H9 (cell line): ENCODE measurements around the gene CRHR2. TPM values are rescaled to one million over a fixed set of nuclear protein-coding genes. Genes with fewer than 3 reads are reported as not detected.

ENCODE experiments used
- DNase-seq: peaks from one replicate; pipeline ENCODE4 v3.0.0-alpha.2; 2017
- H2AFZ ChIP-seq: one replicate; pipeline ENCODE4 v1.6.1; 2013; ENCODE audit warnings: mild to moderate bottlenecking, low read length, control low read depth, moderate library complexity
- H2AK5ac ChIP-seq: 2 replicates; pipeline ENCODE4 v1.6.1; 2013; ENCODE audit warnings: low read length, control low read depth, mixed read lengths; ENCODE audit not compliant: insufficient read length
- H2BK120ac ChIP-seq: one replicate; pipeline ENCODE4 v1.6.1; 2013; ENCODE audit warnings: low read depth, mild to moderate bottlenecking, low read length, control low read depth, inconsistent platforms; ENCODE audit not compliant: poor library complexity, severe bottlenecking
- H2BK12ac ChIP-seq: 2 replicates; pipeline ENCODE4 v1.6.1; 2013; ENCODE audit warnings: low read length, control low read depth, mixed read lengths, low read depth; ENCODE audit not compliant: insufficient read length
- H2BK15ac ChIP-seq: 2 replicates; pipeline ENCODE4 v1.6.1; 2013; ENCODE audit warnings: low read depth, low read length, control low read depth
- H2BK20ac ChIP-seq: one replicate; pipeline ENCODE4 v1.6.1; 2013; ENCODE audit warnings: low read depth, mild to moderate bottlenecking, low read length, control low read depth, inconsistent platforms; ENCODE audit not compliant: poor library complexity, severe bottlenecking
- H2BK5ac ChIP-seq: 2 replicates; pipeline ENCODE4 v1.6.1; 2013; ENCODE audit warnings: low read length, control low read depth, mixed read lengths; ENCODE audit not compliant: insufficient read length
- H3K14ac ChIP-seq: 2 replicates; pipeline ENCODE4 v1.6.1; 2013; ENCODE audit warnings: low read length, control low read depth; ENCODE audit not compliant: insufficient read depth
- H3K18ac ChIP-seq: 2 replicates; pipeline ENCODE4 v1.6.1; 2013; ENCODE audit warnings: low read depth, mild to moderate bottlenecking, mixed read lengths, low read length, control low read depth; ENCODE audit not compliant: insufficient read length
- H3K23ac ChIP-seq: 2 replicates; pipeline ENCODE4 v1.6.1; 2013; ENCODE audit warnings: low read length, control low read depth, mixed read lengths, low read depth; ENCODE audit not compliant: insufficient read length
- H3K23me2 ChIP-seq: 2 replicates; pipeline ENCODE4 v1.6.1; 2013; ENCODE audit warnings: low read depth, mild to moderate bottlenecking, mixed read lengths, low read length, control low read depth; ENCODE audit not compliant: insufficient read length, poor library complexity, severe bottlenecking
- H3K27ac ChIP-seq: 2 replicates; pipeline ENCODE4 v1.5.1; 2013; ENCODE audit warnings: low read length, control low read depth, mixed read lengths, low read depth; ENCODE audit not compliant: insufficient read length
- H3K27me3 ChIP-seq: 2 replicates; pipeline ENCODE4 v1.6.1; 2013; ENCODE audit warnings: low read length, control low read depth, inconsistent platforms; ENCODE audit not compliant: insufficient read depth
- H3K4ac ChIP-seq: 2 replicates; pipeline ENCODE4 v1.6.1; 2013; ENCODE audit warnings: low read depth, mild to moderate bottlenecking, control low read depth, inconsistent platforms, low read length, moderate library complexity
- H3K4me1 ChIP-seq: 2 replicates; pipeline ENCODE4 v1.6.1; 2013; ENCODE audit warnings: low read length, control low read depth, inconsistent platforms; ENCODE audit not compliant: insufficient read depth
- H3K4me2 ChIP-seq: 2 replicates; pipeline ENCODE4 v1.6.1; 2013; ENCODE audit warnings: low read length, control low read depth, mixed read lengths; ENCODE audit not compliant: insufficient read length, insufficient read depth
- H3K56ac ChIP-seq: 2 replicates; pipeline ENCODE4 v1.6.1; 2013; ENCODE audit warnings: low read depth, mild to moderate bottlenecking, mixed read lengths, low read length, control low read depth; ENCODE audit not compliant: insufficient read length
- H3K79me1 ChIP-seq: 2 replicates; pipeline ENCODE4 v1.6.1; 2013; ENCODE audit warnings: low read depth, mild to moderate bottlenecking, moderate library complexity, low read length, control low read depth, inconsistent platforms; ENCODE audit not compliant: insufficient read depth, poor library complexity, severe bottlenecking
- H3K79me2 ChIP-seq: 2 replicates; pipeline ENCODE4 v1.6.1; 2013; ENCODE audit warnings: low read length, control low read depth, inconsistent platforms; ENCODE audit not compliant: insufficient read depth
- H3K9ac ChIP-seq: 2 replicates; pipeline ENCODE4 v1.6.1; 2013; ENCODE audit warnings: low read length, control low read depth, mixed read lengths; ENCODE audit not compliant: insufficient read length; ENCODE audit errors: extremely low read depth
- H3K9me3 ChIP-seq: one replicate; pipeline ENCODE4 v1.6.1; 2013; ENCODE audit warnings: low read depth, low read length, inconsistent platforms; ENCODE audit not compliant: control insufficient read depth
- H3T11ph ChIP-seq: one replicate; pipeline ENCODE4 v1.6.1; 2013; ENCODE audit warnings: mild to moderate bottlenecking, low read length, control low read depth, inconsistent platforms
- H4K20me1 ChIP-seq: one replicate; pipeline ENCODE4 v1.6.1; 2013; ENCODE audit not compliant: control insufficient read depth, insufficient read length, insufficient read depth
- H4K5ac ChIP-seq: 2 replicates; pipeline ENCODE4 v1.6.1; 2013; ENCODE audit warnings: low read depth, mild to moderate bottlenecking, mixed read lengths, low read length, control low read depth; ENCODE audit not compliant: insufficient read length
- H4K8ac ChIP-seq: replicated peaks from 2 replicates; pipeline ENCODE4 v1.6.1; 2013; ENCODE audit warnings: low read length, control low read depth, mixed read lengths, low read depth; ENCODE audit not compliant: insufficient read length
- H4K91ac ChIP-seq: 2 replicates; pipeline ENCODE4 v1.6.1; 2013; ENCODE audit warnings: low read depth, mild to moderate bottlenecking, moderate library complexity, mixed read lengths, low read length, control low read depth; ENCODE audit not compliant: insufficient read length
- H3K27ac Mint-ChIP-seq, 3 experiments: 2 replicates in 2 of 3; 3 replicates in 1 of 3; pipeline ENCODE4 v1.8.0; 2020 to 2021; ENCODE audit warnings: mixed read lengths in 3 of 3, mild to moderate bottlenecking in 1 of 3, moderate library complexity in 1 of 3
- H3K27me3 Mint-ChIP-seq: 2 replicates; pipeline ENCODE4 v1.8.0; 2021; ENCODE audit warnings: low read depth, mild to moderate bottlenecking, moderate library complexity, mixed read lengths
- H3K36me3 Mint-ChIP-seq, 3 experiments: 2 replicates in 2 of 3; 3 replicates in 1 of 3; pipeline ENCODE4 v1.8.0; 2020 to 2021; ENCODE audit warnings: low read depth in 3 of 3, mixed read lengths in 3 of 3; ENCODE audit not compliant: insufficient read depth in 1 of 3
- H3K4me1 Mint-ChIP-seq, 2 experiments: 2 replicates each; pipeline ENCODE4 v1.8.0; 2020; ENCODE audit warnings: mixed read lengths in 2 of 2
- H3K4me3 Mint-ChIP-seq, 2 experiments: 2 replicates in 1 of 2; 3 replicates in 1 of 2; pipeline ENCODE4 v1.8.0; 2020 to 2021; ENCODE audit warnings: mild to moderate bottlenecking in 2 of 2, mixed read lengths in 2 of 2, moderate library complexity in 1 of 2
- H3K9me3 Mint-ChIP-seq, 2 experiments: 2 replicates in 1 of 2; 3 replicates in 1 of 2; pipeline ENCODE4 v1.8.0; 2020; ENCODE audit warnings: mild to moderate bottlenecking in 2 of 2, mixed read lengths in 2 of 2, moderate library complexity in 1 of 2
- CTCF ChIP-seq: fragments of 200-600 bp; sonication (generic); conservative IDR thresholded peaks from 3 replicates; pipeline ENCODE4 v1.8.0; 2021; ENCODE audit warnings: antibody characterized with exemption, mild to moderate bottlenecking
- WGBS: extraction: QIAGEN DNeasy Blood & Tissue Kit; methylation state at CpG from one replicate; pipeline ENCODE4 v1.1.7; 2013; ENCODE audit warnings: missing lambda C conversion rate, low lambda C conversion rate, mixed read lengths; ENCODE audit not compliant: insufficient read length; ENCODE audit errors: extremely low coverage; 5-methylcytosine and 5-hydroxymethylcytosine counted together
- total RNA-seq: library from RNA; stranded (reverse); gene quantifications from 2 replicates; pipeline ENCODE4 v1.2.1, GENCODE V29; 2021

CRHR2 gene
- total RNA-seq, 1 experiment from 2014 or later: 0.07 TPM

DNA sequence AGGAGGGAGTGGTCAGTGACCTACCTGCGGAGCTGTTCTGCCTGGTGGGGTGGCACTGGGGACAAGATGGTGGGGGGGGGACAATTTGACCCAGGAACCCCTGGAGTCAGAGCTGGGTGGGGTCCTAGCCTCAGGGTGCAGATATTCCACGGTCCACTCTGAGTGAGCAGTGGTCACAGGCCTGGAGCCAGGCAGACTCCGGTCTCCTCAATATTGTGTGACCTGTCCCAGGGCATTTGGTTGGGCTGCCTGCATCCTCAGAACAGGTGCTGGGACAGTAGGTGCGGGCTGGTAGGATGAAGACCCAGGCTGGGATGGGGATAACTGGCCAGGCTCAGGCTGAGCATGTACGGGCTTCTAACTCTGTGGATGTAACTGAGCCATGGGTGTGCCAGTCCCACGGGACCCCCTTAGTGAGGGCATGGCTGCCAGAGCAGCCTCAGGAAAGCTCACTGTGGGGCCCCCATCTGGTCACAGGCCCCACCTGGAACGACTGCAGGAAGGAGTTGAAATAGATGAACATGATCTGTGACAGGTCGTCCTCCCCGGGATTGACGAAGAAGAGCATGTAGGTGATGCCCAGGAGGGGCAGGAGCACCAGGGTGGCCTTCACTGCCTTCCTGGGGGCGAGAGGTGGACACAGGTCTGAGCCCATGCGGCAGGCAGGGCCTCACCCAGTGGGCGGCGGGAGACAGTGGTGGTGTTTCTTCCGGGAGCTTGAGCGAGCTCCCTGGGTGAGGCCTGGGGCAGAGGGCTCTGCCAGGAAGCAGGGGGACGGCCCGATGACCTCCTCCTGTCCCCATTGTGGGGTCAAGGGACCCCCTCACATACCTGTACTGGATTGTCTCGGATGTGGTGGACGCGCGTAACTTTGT, 26.9 kb downstream of the CRHR2 start:
- H2BK120ac ChIP-seq: no peak overlapping the region
- WGBS: no CpG with 5 or more reads among the region's 22 CpGs
- no peak overlapping the region for H3K18ac ChIP-seq
- H3K4me1 ChIP-seq: no peaks in the 10 kb centered on the region
- H2AFZ ChIP-seq: no peak overlapping the region
- no peak overlapping the region for H3K9ac ChIP-seq
- H2BK20ac ChIP-seq: no peak overlapping the region
- no peak overlapping the region for H4K5ac ChIP-seq
- Mint-ChIP-seq H3K4me1 (peaks cover under 1% of the 10 kb centered on the region in 2 experiments), H3K9me3 (no peaks in the 10 kb centered on the region), H3K36me3 (peaks cover 2 to 6% (median 3%) of the 10 kb centered on the region in 3 experiments; a peak in 5 of 7 replicates), H3K4me3 (no peak overlapping the region; a peak in 1 of 5 replicates), H3K27ac (no peak overlapping the region), H3K27me3 (no peaks in the 10 kb centered on the region)
- no peak overlapping the region for H3K56ac ChIP-seq
- H4K8ac ChIP-seq: no peak overlapping the region
- TF ChIP-seq CTCF: no peak
- no peak overlapping the region for H3K14ac ChIP-seq
- H3K27ac ChIP-seq: no peak overlapping the region
- H3K79me2 ChIP-seq: no peaks in the 10 kb centered on the region
- no peak overlapping the region for H3K4me2 ChIP-seq
- no peak overlapping the region for H2BK15ac ChIP-seq
- no peaks in the 10 kb centered on the region for H4K20me1 ChIP-seq
- no peak for DNase-seq
- no peak overlapping the region for H3T11ph ChIP-seq
- H4K91ac ChIP-seq: no peak overlapping the region
- H3K27me3 ChIP-seq: no peaks in the 10 kb centered on the region
- no peaks in the 10 kb centered on the region for H3K9me3 ChIP-seq
- H3K4ac ChIP-seq: no peak overlapping the region
- no peak overlapping the region for H2AK5ac ChIP-seq
- no peaks in the 10 kb centered on the region for H3K79me1 ChIP-seq
- no peak overlapping the region for H3K23ac ChIP-seq
- H2BK5ac ChIP-seq: no peak overlapping the region
- no peaks in the 10 kb centered on the region for H3K23me2 ChIP-seq
- no peak overlapping the region for H2BK12ac ChIP-seq
